Left ventricle myocardium inferior (tissue), 1 donor: Measurements from ENCODE around the gene ORAI2. TPM values are rescaled to one million over a fixed set of nuclear protein-coding genes. Genes with fewer than 3 reads are reported as not detected.

ENCODE experiments used
- DNase-seq: peaks from one replicate; pipeline ENCODE4 v3.0.0-alpha.2; 2020
- H3K27ac ChIP-seq: fragments of 200-600 bp; replicated peaks from 2 replicates; pipeline ENCODE4 v1.8.0; 2021
- H3K27me3 ChIP-seq: fragments of 200-600 bp; 2 replicates; pipeline ENCODE4 v1.8.0; 2021; ENCODE audit warnings: low read depth
- H3K36me3 ChIP-seq: fragments of 200-600 bp; 2 replicates; pipeline ENCODE4 v1.8.0; 2021
- H3K4me1 ChIP-seq: fragments of 200-600 bp; 2 replicates; pipeline ENCODE4 v1.8.0; 2021
- H3K4me3 ChIP-seq: fragments of 200-600 bp; 2 replicates; pipeline ENCODE4 v1.8.0; 2021; ENCODE audit warnings: mild to moderate bottlenecking, moderate library complexity
- H3K9me3 ChIP-seq: fragments of 200-600 bp; replicated peaks from 2 replicates; pipeline ENCODE4 v1.8.0; 2021
- intact Hi-C: fragments of 100-400 bp; cut with micrococcal nuclease; formaldehyde crosslinking; loops from one replicate; pipeline ENCODE4 v1.11.0; 2022
- long read RNA-seq: library from polyadenylated mRNA; unstranded; transcript quantifications from one replicate; pipeline ENCODE4 v2.0.0, GENCODE V29; 2021
- total RNA-seq: library from RNA; stranded (reverse); fragmentation: NEBNext Ultra II Directional; extraction: Animal tissue kit (Norgen Biotek cat#: 25700); gene quantifications from one replicate; pipeline ENCODE4 v1.2.1, GENCODE V29; 2021
- TF ChIP-seq, protein P1 (sequence below): fragments of 200-600 bp; IDR thresholded peaks from 2 replicates; pipeline ENCODE4 v1.8.0; 2021; ENCODE audit warnings: antibody characterized with exemption, mild to moderate bottlenecking, borderline replicate concordance
- donor health status: DM: no; HTN: yes; CAD: no; lungs with severe emphysema.

The ORAI2 gene
- 2.6 TPM for total RNA-seq
- long read RNA-seq, transcript ORAI2-208 (4 exons, 937 nt) = major isoform, 8 of 13 reads
- long read RNA-seq, partial matches to known transcripts = 0 of 13 reads
- long read RNA-seq, other reads (novel, unspliced or antisense) = 5 of 13 reads

DNA sequence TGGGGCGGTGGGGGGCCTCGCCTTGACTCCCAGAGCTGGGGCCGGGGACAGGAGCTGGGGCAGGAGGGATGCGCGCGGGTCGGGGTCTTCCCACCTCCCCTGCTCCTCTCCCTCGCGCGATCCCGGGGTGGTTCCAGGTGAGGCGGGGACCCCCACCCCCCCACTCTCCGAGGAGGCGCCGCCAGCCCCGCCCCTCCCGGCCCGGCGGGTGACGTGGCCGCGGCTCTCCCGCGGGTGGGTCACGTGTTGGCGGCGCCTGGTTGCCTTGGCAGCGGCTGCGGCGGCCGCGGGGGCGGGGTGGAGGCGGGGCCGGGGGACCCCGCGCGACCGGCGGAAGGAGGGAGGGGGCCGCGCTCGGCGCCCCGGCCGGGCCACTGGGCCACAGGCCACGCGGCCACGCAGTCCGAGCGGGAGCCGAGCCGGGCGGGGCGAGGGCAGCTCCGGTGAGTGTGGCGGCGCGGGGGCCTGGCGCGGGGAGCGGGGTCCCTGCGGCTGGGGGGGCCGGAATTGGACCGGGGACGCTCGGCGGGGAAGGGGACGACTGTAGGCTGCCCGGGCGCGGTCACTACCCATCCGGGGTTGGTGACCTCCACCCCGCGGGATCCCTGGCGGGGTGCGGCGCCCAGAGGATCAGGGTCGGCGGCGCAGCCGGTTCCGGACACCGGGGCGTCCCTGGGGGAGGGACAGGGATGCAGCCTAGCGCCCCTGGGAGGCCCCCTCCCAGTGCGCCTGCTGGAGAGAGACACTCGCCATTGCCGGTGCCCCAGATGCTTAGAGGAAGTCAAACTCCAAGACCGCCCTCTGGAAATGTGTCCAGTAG lies at the start of gene ORAI2:
ORAI2 (plus strand) TSS at position 357 of the 820 bp plus-strand sequence. CDS start 5,382 bp downstream, outside the sequence.
- H3K27me3 ChIP-seq = no peaks in the 10 kb centered on the region
- H3K4me3 ChIP-seq = peak within 1 kb of the TSS; percentile 89
- H3K36me3 ChIP-seq = no peaks in the 10 kb centered on the region
- peak; percentile 82 for DNase-seq
- no peaks in the 10 kb centered on the region for H3K9me3 ChIP-seq
- intact Hi-C loops = no loop called here
- TF ChIP-seq, protein P1, sequence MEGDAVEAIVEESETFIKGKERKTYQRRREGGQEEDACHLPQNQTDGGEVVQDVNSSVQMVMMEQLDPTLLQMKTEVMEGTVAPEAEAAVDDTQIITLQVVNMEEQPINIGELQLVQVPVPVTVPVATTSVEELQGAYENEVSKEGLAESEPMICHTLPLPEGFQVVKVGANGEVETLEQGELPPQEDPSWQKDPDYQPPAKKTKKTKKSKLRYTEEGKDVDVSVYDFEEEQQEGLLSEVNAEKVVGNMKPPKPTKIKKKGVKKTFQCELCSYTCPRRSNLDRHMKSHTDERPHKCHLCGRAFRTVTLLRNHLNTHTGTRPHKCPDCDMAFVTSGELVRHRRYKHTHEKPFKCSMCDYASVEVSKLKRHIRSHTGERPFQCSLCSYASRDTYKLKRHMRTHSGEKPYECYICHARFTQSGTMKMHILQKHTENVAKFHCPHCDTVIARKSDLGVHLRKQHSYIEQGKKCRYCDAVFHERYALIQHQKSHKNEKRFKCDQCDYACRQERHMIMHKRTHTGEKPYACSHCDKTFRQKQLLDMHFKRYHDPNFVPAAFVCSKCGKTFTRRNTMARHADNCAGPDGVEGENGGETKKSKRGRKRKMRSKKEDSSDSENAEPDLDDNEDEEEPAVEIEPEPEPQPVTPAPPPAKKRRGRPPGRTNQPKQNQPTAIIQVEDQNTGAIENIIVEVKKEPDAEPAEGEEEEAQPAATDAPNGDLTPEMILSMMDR = no peak
- peaks cover 22% of the 10 kb centered on the region for H3K4me1 ChIP-seq
- peak within 1 kb of the TSS; percentile 77 for H3K27ac ChIP-seq

DNA sequence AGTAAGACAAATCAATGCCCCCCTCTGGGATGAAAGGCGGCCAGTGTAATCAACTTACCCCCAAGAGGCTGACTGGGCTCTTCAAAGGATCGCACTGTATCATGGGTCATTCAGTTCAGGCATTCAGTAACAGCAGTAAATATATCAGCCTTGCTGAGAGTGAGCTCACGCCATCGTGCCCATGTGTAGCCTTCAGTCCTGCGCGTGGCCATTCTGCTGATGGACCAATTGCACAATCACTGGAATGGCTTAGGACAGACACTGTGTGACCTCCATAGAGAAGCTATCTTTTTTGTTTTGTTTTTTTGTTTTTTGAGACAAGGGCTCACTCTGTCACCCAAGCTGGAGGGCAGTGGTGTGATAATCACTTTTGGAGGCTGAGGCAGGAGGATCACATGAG lies 46.3 kb upstream of the ORAI2 start:
- TF ChIP-seq, protein P1 = no peak
- Histone ChIP-seq H3K9me3 (no peaks in the 10 kb centered on the region), H3K4me1 (peaks cover 6% of the 10 kb centered on the region), H3K4me3 (no peak overlapping the region), H3K27ac (no peak overlapping the region), H3K36me3 (peaks cover 9% of the 10 kb centered on the region), H3K27me3 (no peaks in the 10 kb centered on the region)
- no peak for DNase-seq
- intact Hi-C loops = no loop called here

DNA sequence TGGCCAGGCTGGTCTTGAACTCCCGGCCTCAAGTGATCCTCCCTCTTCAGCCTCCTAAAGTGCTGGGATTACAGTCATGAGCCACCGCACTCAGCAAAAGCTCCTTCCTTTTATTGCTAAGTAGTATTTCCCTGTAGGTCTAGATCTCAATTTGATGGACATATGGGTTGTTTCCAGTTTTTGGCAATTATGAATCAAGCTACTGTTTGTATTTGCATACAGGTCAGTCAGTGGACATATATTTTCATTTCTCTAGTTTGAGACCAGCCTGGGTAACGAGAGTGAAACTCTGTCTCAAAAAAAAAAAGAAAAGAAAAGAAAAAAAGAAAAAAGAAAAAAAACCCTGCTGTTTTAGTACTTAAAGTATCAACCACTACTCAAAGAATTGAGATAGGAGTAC lies 43.6 kb upstream of the ORAI2 start:
- Histone ChIP-seq H3K27ac (no peak overlapping the region), H3K36me3 (peaks cover 17% of the 10 kb centered on the region), H3K27me3 (no peaks in the 10 kb centered on the region), H3K9me3 (no peaks in the 10 kb centered on the region), H3K4me1 (peaks cover 6% of the 10 kb centered on the region), H3K4me3 (no peak overlapping the region)
- TF ChIP-seq, protein P1 = no peak
- intact Hi-C loops = loop anchor here (5.0 kb wide), 1 partner anchor 108 kb away; no protein-coding TSS in a partner anchor
- DNase-seq = no peak

DNA sequence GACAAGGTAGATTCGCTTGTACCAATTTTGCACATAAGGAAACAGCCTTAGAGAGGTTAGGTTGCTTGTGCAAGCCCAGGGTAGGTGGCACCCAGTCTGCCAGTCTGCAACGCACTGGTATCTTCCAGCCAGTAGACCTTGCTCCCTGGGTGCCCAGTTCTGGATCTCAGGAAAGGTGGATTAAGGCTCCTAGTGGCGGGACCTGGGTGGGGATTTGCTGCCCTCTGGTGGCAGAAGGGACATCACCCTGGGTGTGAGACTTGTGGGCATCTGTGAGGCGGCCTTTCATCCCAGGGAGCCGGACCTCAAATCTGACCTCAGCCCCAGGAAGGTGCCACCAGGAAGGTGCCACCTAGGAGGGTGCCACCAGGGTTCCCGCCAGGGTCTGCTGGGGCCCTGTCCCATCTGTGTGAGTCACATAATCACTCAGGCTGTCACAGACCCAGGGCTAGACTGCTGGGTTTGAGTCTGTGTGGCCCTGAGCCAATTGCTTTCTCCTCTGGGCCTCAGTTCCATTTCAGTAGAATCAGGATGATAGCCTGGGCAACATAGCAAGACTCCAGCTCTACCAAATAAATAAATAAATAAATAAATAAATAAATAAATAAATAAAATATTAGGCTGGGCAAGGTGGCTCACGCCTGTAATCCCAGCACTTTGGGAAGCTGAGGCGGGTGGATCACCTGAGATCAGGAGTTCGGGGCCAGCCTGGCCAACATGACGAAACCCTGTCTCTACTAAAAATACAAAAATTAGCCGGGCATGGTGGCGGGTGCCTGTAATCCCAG lies 42.5 kb upstream of the ORAI2 start:
- Histone ChIP-seq H3K27me3 (no peaks in the 10 kb centered on the region), H3K4me3 (no peak overlapping the region), H3K36me3 (peaks cover 17% of the 10 kb centered on the region), H3K4me1 (peaks cover 11% of the 10 kb centered on the region), H3K9me3 (no peaks in the 10 kb centered on the region), H3K27ac (no peak overlapping the region)
- peak; percentile 77 for DNase-seq
- intact Hi-C loops = loop anchor here (5.0 kb wide), 1 partner anchor 109 kb away; no protein-coding TSS in a partner anchor
- TF ChIP-seq, protein P1 = peak; percentile 95

DNA sequence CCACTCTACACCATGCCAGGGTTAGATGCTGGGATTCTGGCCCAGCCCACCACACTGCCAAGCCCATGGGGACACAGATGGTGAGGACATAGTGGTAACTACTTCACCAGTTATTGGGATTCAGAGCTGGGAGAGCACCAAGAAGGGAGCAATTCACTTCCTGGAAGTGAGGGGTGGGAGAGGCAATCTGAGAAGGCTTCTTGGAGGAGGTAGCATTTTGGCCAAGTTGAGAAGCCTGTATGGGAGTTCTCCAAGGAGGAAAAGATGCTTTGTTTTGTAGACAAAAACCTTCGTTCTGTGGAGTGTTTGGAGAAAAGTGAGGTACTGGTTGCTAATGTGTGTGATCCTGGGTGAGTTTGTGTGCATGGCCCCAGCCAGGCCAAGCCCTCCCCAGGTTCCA lies 41.0 kb upstream of the ORAI2 start:
- Histone ChIP-seq H3K27ac (no peak overlapping the region), H3K36me3 (peaks cover 12% of the 10 kb centered on the region), H3K4me3 (no peak overlapping the region), H3K4me1 (peaks cover 23% of the 10 kb centered on the region), H3K27me3 (no peaks in the 10 kb centered on the region), H3K9me3 (no peaks in the 10 kb centered on the region)
- TF ChIP-seq, protein P1 = no peak
- intact Hi-C loops = loop anchor here (5.0 kb wide), 1 partner anchor 110 kb away; no protein-coding TSS in a partner anchor
- DNase-seq = no peak
